Stimulated activated naive CD8-positive, alpha-beta T cell treated with anti-CD3 and anti-CD28 coated beads, Interleukin-15, amount 100 ng/mL, for 72 hours (primary cell): ENCODE data around the gene USP21.

Experiments
- ATAC-seq: fragments of 150-1000 bp; cut with Tn5 transposase; 2 replicates; pipeline ENCODE4 v1.10.0; 2021; ENCODE audit warnings: mild to moderate bottlenecking, moderate library complexity
- DNase-seq, 2 donors: peaks; one replicate each; pipeline ENCODE4 v3.0.0; 2021 to 2022
- H3K27ac Mint-ChIP-seq, 2 donors: one replicate each; pipeline ENCODE4 v1.8.0; 2022; ENCODE audit warnings: mild to moderate bottlenecking in 2 of 2, mixed read lengths in 2 of 2, moderate library complexity in 2 of 2
- H3K27me3 Mint-ChIP-seq: one replicate; pipeline ENCODE4 v1.8.0; 2022; ENCODE audit warnings: mixed read lengths
- H3K4me1 Mint-ChIP-seq: one replicate; pipeline ENCODE4 v1.8.0; 2022; ENCODE audit warnings: mild to moderate bottlenecking, mixed read lengths
- H3K4me3 Mint-ChIP-seq, 2 donors: one replicate each; pipeline ENCODE4 v1.8.0; 2022; ENCODE audit warnings: mild to moderate bottlenecking in 2 of 2, mixed read lengths in 2 of 2, moderate library complexity in 1 of 2
- H3K9me3 Mint-ChIP-seq, 2 donors: one replicate each; pipeline ENCODE4 v1.8.0; 2022; ENCODE audit warnings: mixed read lengths in 2 of 2

USP21 gene

DNA sequence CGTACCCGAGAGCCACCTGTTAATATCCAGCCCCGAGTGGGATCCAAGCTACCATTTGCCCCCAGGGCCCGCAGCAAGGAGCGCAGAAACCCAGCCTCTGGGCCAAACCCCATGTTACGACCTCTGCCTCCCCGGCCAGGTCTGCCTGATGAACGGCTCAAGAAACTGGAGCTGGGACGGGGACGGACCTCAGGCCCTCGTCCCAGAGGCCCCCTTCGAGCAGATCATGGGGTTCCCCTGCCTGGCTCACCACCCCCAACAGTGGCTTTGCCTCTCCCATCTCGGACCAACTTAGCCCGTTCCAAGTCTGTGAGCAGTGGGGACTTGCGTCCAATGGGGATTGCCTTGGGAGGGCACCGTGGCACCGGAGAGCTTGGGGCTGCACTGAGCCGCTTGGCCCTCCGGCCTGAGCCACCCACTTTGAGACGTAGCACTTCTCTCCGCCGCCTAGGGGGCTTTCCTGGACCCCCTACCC is 1.4 kb downstream of the USP21 start:
- no peak for DNase-seq
- H3K27ac Mint-ChIP-seq = peak overlapping the region; percentile 7 to 22
- H3K4me1 Mint-ChIP-seq = peaks cover 79% of the 10 kb centered on the region
- H3K9me3 Mint-ChIP-seq = no peaks in the 10 kb centered on the region
- no peaks in the 10 kb centered on the region for H3K27me3 Mint-ChIP-seq
- no peak for ATAC-seq
- peak overlapping the region; percentile 90 to 94 for H3K4me3 Mint-ChIP-seq

- ATAC-seq (no peak), DNase-seq (no peak)
- peaks cover 78% of the 10 kb centered on the region for H3K4me1 Mint-ChIP-seq
- H3K9me3 Mint-ChIP-seq = no peaks in the 10 kb centered on the region
- H3K27me3 Mint-ChIP-seq = no peaks in the 10 kb centered on the region
- H3K27ac Mint-ChIP-seq = peak overlapping the region; percentile 5 to 84
- H3K4me3 Mint-ChIP-seq = no peak overlapping the region
Measured at GRCh38 chr1:161161652-161162051, 2.4 kb downstream of the USP21 start.

DNA sequence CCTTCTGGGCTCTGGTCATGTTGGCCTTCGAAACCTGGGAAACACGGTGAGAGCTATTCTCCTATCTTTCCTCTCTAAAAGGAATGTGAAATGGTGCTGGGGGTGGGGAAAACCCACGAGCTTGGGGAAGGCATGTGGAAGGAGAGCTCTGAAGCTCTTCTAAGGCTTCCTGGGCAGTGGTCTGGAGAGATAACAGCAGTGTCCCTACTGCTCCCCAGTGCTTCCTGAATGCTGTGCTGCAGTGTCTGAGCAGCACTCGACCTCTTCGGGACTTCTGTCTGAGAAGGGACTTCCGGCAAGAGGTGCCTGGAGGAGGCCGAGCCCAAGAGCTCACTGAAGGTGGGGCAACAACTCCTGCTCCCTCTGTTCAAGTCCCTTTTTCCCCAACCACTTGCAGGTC is 2.8 kb downstream of the USP21 start:
- ATAC-seq (no peak), DNase-seq (no peak)
- peak overlapping the region in 1 of 2 donors; percentile 5 for H3K27ac Mint-ChIP-seq
- no peaks in the 10 kb centered on the region for H3K9me3 Mint-ChIP-seq
- no peak overlapping the region for H3K4me3 Mint-ChIP-seq
- peaks cover 82% of the 10 kb centered on the region for H3K4me1 Mint-ChIP-seq
- no peaks in the 10 kb centered on the region for H3K27me3 Mint-ChIP-seq

DNA sequence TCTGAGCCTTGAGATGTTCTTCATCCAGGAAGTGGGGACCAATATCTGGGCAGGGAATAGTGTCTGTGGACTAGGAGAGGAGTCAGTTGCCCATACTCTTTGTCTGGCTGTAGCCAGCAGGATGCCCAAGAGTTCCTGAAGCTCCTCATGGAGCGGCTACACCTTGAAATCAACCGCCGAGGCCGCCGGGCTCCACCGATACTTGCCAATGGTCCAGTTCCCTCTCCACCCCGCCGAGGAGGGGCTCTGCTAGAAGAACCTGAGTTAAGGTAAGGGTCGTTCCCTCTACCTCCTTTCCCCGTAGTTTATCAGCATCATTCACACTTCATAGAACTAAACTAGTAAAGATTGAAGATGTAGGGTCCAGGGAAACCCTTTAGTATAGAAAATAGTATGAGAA is 3.5 kb downstream of the USP21 start:
- peak overlapping the region in 1 of 2 donors; percentile 83 for H3K27ac Mint-ChIP-seq
- no peaks in the 10 kb centered on the region for H3K9me3 Mint-ChIP-seq
- H3K4me3 Mint-ChIP-seq = no peak overlapping the region
- peaks cover 89% of the 10 kb centered on the region for H3K4me1 Mint-ChIP-seq
- no peaks in the 10 kb centered on the region for H3K27me3 Mint-ChIP-seq
- no peak for DNase-seq
- no peak for ATAC-seq

DNA sequence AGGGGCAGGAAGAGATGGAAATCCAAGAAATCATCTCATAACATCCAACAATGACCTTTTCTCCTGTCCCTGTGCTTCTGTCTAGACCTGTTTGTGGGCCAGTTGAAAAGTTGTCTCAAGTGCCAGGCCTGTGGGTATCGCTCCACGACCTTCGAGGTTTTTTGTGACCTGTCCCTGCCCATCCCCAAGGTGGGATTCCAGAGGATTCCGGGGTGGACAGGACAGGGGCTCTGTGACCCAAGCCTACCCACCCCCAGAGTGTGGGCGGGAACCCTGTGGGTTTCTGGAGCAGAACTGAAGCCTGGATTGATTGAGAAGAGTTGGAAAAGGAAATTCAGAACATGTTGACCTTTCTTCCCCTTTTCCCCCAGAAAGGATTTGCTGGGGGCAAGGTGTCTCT is 4.5 kb downstream of the USP21 start:
- ATAC-seq (no peak), DNase-seq (no peak)
- no peaks in the 10 kb centered on the region for H3K27me3 Mint-ChIP-seq
- H3K4me3 Mint-ChIP-seq = no peak overlapping the region
- peaks cover 87% of the 10 kb centered on the region for H3K4me1 Mint-ChIP-seq
- H3K27ac Mint-ChIP-seq = peak overlapping the region in 1 of 2 donors; percentile 8
- no peaks in the 10 kb centered on the region for H3K9me3 Mint-ChIP-seq

DNA sequence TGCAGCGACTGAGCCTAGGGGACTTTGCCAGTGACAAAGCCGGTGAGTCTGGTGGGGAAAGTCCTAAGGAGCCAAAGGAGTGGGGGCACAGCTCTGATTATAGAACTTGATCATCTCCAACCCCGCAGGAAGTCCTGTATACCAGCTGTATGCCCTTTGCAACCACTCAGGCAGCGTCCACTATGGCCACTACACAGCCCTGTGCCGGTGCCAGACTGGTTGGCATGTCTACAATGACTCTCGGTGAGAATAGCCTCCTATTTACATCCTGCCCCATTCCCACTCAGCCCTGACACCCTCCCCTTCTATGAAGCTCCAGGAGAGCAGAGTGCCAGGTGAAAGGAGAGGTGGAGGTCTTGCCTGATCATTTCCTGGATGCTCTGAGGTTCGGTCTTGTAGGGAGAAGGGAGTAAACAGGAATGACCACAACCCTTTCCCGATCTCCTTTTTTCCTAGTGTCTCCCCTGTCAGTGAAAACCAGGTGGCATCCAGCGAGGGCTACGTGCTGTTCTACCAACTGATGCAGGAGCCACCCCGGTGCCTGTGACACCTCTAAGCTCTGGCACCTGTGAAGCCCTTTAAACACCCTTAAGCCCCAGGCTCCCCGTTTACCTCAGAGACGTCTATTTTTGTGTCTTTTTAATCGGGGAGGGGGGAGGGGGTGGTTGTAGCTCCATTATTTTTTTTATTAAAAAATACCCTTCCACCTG is 5.8 kb downstream of the USP21 start:
- Mint-ChIP-seq H3K4me1 (peaks cover 81% of the 10 kb centered on the region), H3K27me3 (no peaks in the 10 kb centered on the region), H3K27ac (peak overlapping the region; percentile 90 to 97), H3K4me3 (peak overlapping the region; percentile 36 to 96), H3K9me3 (no peaks in the 10 kb centered on the region)
- DNase-seq (no peak), ATAC-seq (no peak)

DNA sequence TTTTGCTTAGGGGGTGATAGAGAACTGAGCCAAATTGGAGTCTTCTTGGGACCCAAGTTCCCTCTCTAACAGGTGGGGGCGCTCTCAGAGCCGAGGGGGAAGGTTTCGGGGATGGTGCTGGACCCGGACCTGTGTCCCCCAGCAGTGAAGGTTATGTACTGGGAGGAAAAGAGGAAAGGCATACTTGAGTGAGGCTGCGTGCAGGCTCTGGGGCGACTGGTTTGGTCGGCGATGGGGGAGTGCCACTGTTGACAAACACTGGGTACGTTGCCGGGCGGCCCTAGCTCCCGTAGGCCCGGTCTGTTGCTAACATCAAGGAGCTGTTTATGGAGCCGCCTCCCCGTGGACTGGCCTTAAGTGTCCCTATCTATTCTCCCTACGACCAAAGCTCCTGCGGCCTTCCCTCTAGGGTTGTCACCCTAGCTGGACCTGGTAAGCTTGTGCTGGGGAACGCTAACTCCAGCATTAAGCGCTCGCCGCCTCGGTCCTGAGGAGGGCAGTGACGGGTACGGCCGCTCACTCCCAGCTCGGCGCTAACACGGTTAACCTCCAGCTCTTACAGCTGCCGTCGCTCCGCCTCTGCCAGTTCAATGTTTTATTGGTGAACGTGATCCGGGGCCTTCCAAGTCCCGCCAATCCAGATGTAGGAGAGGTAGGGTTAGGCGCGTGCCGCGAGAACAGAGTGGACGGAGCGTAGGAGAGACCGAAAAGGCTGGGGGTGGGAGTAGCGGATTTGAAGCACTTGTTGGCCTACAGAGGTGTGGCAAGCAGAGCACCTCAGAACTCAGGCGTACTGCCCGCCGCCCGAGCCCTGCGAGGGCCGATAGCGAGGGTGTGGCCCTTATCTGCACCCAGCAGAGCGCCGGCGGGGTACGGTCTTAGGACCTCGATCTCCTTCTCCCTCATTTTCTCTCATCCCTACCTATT is 6.7 kb downstream of the USP21 start, which contains the start of gene PPOX:
Gene PPOX (plus strand): TSS at position 685 of the 927 bp plus-strand sequence. CDS start 422 bp downstream, outside the sequence.
- H3K9me3 Mint-ChIP-seq = no peaks in the 10 kb centered on the region
- H3K27me3 Mint-ChIP-seq = no peaks in the 10 kb centered on the region
- ATAC-seq = peak; percentile 96
- peak within 1 kb of the TSS; percentile 86 to 96 for H3K4me3 Mint-ChIP-seq
- H3K27ac Mint-ChIP-seq = peak within 1 kb of the TSS; percentile 97 to 100
- DNase-seq = peak; percentile 91 to 97
- H3K4me1 Mint-ChIP-seq = peaks cover 73% of the 10 kb centered on the region

DNA sequence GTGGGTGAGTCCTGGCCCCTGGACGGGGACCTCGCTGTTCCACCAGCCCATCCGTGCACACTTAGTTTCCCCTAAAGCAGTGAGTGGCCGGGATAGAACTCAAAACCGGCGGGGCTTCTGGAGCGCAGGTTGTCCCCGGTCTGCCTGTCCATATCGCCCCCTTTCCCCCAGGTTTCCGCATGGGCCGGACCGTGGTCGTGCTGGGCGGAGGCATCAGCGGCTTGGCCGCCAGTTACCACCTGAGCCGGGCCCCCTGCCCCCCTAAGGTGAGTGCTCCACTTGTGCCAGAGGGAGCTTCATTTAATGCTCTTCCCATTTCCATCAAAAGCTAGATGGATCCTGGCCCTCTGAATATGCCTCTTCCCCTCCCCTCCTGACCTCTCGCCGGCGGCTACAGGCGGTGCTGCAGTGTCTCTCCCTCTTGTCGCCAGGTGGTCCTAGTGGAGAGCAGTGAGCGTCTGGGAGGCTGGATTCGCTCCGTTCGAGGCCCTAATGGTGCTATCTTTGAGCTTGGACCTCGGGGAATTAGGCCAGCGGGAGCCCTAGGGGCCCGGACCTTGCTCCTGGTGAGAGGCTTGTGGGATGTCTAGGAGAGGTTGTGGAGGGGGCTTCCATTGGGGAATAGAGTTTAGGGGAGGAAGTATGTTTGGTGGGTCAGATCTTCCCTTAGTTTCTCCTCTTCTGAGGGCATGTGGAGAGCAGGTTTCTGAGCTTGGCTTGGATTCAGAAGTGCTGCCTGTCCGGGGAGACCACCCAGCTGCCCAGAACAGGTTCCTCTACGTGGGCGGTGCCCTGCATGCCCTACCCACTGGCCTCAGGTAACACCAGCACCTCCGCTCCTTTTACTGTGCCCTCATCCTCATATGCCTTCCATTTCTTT is 7.6 kb downstream of the USP21 start:
- peak overlapping the region; percentile 86 to 96 for H3K4me3 Mint-ChIP-seq
- H3K4me1 Mint-ChIP-seq = peaks cover 73% of the 10 kb centered on the region
- no peaks in the 10 kb centered on the region for H3K27me3 Mint-ChIP-seq
- peak overlapping the region; percentile 97 to 100 for H3K27ac Mint-ChIP-seq
- no peak for ATAC-seq
- no peak for DNase-seq
- no peaks in the 10 kb centered on the region for H3K9me3 Mint-ChIP-seq

DNA sequence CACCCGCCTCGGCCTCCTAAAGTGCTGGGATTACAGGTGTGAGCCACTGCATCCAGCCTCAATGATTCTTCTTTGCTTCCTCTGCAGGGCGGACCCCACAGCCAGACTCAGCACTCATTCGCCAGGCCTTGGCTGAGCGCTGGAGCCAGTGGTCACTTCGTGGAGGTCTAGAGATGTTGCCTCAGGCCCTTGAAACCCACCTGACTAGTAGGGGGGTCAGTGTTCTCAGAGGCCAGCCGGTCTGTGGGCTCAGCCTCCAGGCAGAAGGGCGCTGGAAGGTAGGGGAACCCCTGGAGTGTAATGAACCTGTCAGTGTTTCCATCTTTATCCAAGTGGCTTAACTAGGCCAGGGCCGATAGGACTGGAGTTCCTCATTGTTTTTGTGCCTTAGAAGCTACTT is 9.6 kb downstream of the USP21 start:
- peaks cover 73% of the 10 kb centered on the region for H3K4me1 Mint-ChIP-seq
- H3K27ac Mint-ChIP-seq = no peak overlapping the region
- H3K27me3 Mint-ChIP-seq = no peaks in the 10 kb centered on the region
- H3K9me3 Mint-ChIP-seq = no peaks in the 10 kb centered on the region
- DNase-seq = no peak
- no peak overlapping the region for H3K4me3 Mint-ChIP-seq
- no peak for ATAC-seq

- Mint-ChIP-seq H3K9me3 (no peaks in the 10 kb centered on the region), H3K27me3 (no peaks in the 10 kb centered on the region), H3K4me3 (no peak overlapping the region), H3K4me1 (peaks cover 75% of the 10 kb centered on the region), H3K27ac (peak overlapping the region; percentile 9 to 93)
- DNase-seq = no peak
- ATAC-seq = no peak
Measured at GRCh38 chr1:161171191-161171590, 11.9 kb downstream of the USP21 start.

DNA sequence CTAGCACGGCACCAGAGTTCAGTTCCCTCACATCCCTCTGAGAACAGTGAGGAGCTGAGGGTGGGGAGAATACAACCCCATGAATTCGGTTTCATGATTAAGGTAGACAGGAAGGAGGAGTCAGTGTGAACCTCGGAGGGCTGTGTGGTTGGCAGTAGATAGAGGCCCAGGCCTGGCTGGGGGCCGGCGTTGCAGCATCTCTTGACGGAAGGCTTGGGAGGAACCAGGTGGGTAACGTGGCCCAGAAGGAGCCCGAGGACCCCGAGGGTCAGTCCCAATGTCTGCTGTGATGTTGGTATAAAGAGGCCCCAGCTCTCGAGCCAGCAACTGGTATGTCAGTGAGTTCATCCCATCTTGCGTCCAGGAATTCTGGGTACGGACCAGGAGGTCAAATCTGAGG is 12.4 kb downstream of the USP21 start:
- ATAC-seq = no peak
- Mint-ChIP-seq H3K27me3 (no peaks in the 10 kb centered on the region), H3K9me3 (no peaks in the 10 kb centered on the region)

DNA sequence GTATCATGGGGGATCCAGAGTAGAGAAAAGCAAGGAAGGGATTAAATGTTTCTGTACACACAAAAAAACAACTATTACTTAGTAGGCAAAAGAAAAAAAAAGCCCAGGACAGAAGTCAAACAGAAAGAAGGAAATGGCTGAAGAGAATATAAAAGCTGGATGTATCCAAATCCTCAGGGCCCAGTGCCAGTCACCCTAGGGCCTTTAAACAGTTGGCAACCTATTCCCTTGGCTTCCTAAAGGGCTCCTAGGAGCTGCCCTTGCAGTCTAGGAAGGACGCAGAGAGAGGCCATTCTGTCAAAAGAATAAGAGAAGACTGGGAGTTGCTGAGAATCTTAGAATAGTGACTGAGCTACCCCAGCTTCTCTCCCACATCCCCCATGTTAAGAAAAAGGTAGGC is 13.0 kb downstream of the USP21 start:
- H3K4me1 Mint-ChIP-seq = peaks cover 73% of the 10 kb centered on the region
- ATAC-seq = no peak

More for the DNA sequence above, 12.4 kb downstream of the USP21 start:
- Mint-ChIP-seq H3K4me3 (no peak overlapping the region), H3K27ac (no peak overlapping the region), H3K4me1 (peaks cover 80% of the 10 kb centered on the region)
- no peak for DNase-seq

GRCh38 chr1:161172776-161173376 is 13.6 kb downstream of the USP21 start:
- DNase-seq (no peak), ATAC-seq (no peak)
- Mint-ChIP-seq H3K9me3 (no peaks in the 10 kb centered on the region), H3K4me1 (peaks cover 73% of the 10 kb centered on the region), H3K4me3 (no peak overlapping the region), H3K27me3 (no peaks in the 10 kb centered on the region), H3K27ac (peak overlapping the region; percentile 60 to 72)

More for the DNA sequence above, 13.0 kb downstream of the USP21 start:
- Mint-ChIP-seq H3K27me3 (no peaks in the 10 kb centered on the region), H3K4me3 (no peak overlapping the region), H3K9me3 (no peaks in the 10 kb centered on the region), H3K27ac (peak overlapping the region; percentile 60 to 72)
- no peak for DNase-seq

GRCh38 chr1:161173711-161174110 is 14.4 kb downstream of the USP21 start:
- no peak for DNase-seq
- no peak for ATAC-seq
- Mint-ChIP-seq H3K4me1 (peaks cover 74% of the 10 kb centered on the region), H3K4me3 (no peak overlapping the region), H3K27ac (peak overlapping the region in 1 of 2 donors; percentile 71), H3K9me3 (no peaks in the 10 kb centered on the region), H3K27me3 (no peaks in the 10 kb centered on the region)

GRCh38 chr1:161174911-161175310 is 15.6 kb downstream of the USP21 start:
- Mint-ChIP-seq H3K9me3 (no peaks in the 10 kb centered on the region), H3K27ac (no peak overlapping the region), H3K4me1 (peaks cover 75% of the 10 kb centered on the region), H3K4me3 (peak overlapping the region in 1 of 2 donors; percentile 53), H3K27me3 (no peaks in the 10 kb centered on the region)
- no peak for DNase-seq
- ATAC-seq = no peak
